Transverse colon (tissue), 4 donors: Measurements from ENCODE around the gene PDE2A. TPM values are rescaled to one million over a fixed set of nuclear protein-coding genes. Genes with fewer than 3 reads are reported as not detected.

Source experiments
- DNase-seq: peaks from one replicate; pipeline ENCODE4 v3.0.0-alpha.2; 2019
- H3K27ac ChIP-seq, 4 donors: fragments of 200-600 bp; sonication (generic); 2 replicates each; pipeline ENCODE4 v1.5.1; 2016 to 2018; ENCODE audit warnings: inconsistent platforms in 4 of 4
- H3K27me3 ChIP-seq: fragments of 200-600 bp; sonication (generic); 2 replicates; pipeline ENCODE4 v1.5.1; 2017; ENCODE audit warnings: inconsistent platforms
- H3K36me3 ChIP-seq, 4 donors: fragments of 200-600 bp; sonication (generic); 2 replicates each; pipeline ENCODE4 v1.5.1; 2017 to 2019; ENCODE audit warnings: inconsistent platforms in 4 of 4
- H3K4me1 ChIP-seq, 4 donors: fragments of 200-600 bp; sonication (generic); 2 replicates each; pipeline ENCODE4 v1.5.1; 2017 to 2020; ENCODE audit warnings: inconsistent platforms in 4 of 4
- H3K4me3 ChIP-seq, 4 donors: fragments of 200-600 bp; sonication (generic); 1 replicate in 1 of 4; 2 replicates in 3 of 4; pipeline versions ENCODE4 v1.5.1 to v1.6.1; 2017 to 2019; ENCODE audit warnings: inconsistent platforms in 4 of 4
- H3K9me3 ChIP-seq, 2 donors: fragments of 200-600 bp; sonication (generic); 2 replicates each; pipeline ENCODE4 v1.5.1; 2017 to 2019; ENCODE audit warnings: inconsistent platforms in 2 of 2
- CTCF ChIP-seq, 5 experiments: fragments of 200-600 bp in 3 of 5; fragments of 450-650 bp in 2 of 5; sonication (generic) in 3 of 5; IDR thresholded peaks; 1 replicate in 2 of 5; 2 replicates in 3 of 5; pipeline ENCODE4 v1.5.1; 2016 to 2017; ENCODE audit warnings: antibody characterized with exemption in 5 of 5, inconsistent platforms in 3 of 5, mild to moderate bottlenecking in 2 of 5, moderate library complexity in 1 of 5
- EP300 ChIP-seq: sonication (generic); formaldehyde crosslinking; IDR thresholded peaks from one replicate; pipeline ENCODE4 v1.6.1; 2017; ENCODE audit warnings: antibody characterized with exemption, low read depth
- POLR2A ChIP-seq: fragments of 450-650 bp; IDR thresholded peaks from one replicate; pipeline ENCODE4 v1.6.1; 2016; ENCODE audit warnings: antibody characterized with exemption, mild to moderate bottlenecking, moderate library complexity
- POLR2AphosphoS5 ChIP-seq, 3 donors: sonication (generic); formaldehyde crosslinking; IDR thresholded peaks; one replicate each; pipeline ENCODE4 v1.6.1; 2016; ENCODE audit warnings: antibody characterized with exemption in 3 of 3
- WGBS, 2 donors: methylation state at CpG; one replicate each; pipeline ENCODE4 v1.1.5; 2018; ENCODE audit warnings: low coverage in 1 of 2; 5-methylcytosine and 5-hydroxymethylcytosine counted together
- in situ Hi-C, 4 donors: fragments of 200-750 bp; cut with MboI; loops; one replicate each; pipeline versions ENCODE4 v1.15.0 to v1.15.1; 2017; ENCODE audit warnings: low sequenced_read_pairs in 3 of 4, low pct_ligation_motif_present in 1 of 4, low pct_unique_long_range_greater_than_20kb in 1 of 4
- intact Hi-C: fragments of 100-400 bp; cut with DNase I; formaldehyde crosslinking; loops from one replicate; pipeline ENCODE4 v1.15.1; 2023; ENCODE audit warnings: low total_unique reads
- total RNA-seq, 4 donors: library from RNA; depleted of rRNA; stranded (reverse); fragments of >200 nt; gene quantifications; one replicate each; pipeline ENCODE4 v1.1.0, GENCODE V29; 2016

The PDE2A gene
- total RNA-seq, 4 donors from 2014 or later: 6.6 to 41.9 (median 17.1) TPM

GRCh38 chr11:72578566-72578965, 95.7 kb downstream of the PDE2A start:
- DNase-seq: peak; percentile 0
- no peaks in the 10 kb centered on the region for H3K9me3 ChIP-seq
- TF ChIP-seq POLR2AphosphoS5 (IDR thresholded peaks at IDR 0.05): no peak
- TF ChIP-seq EP300: no peak
- TF ChIP-seq POLR2A: no peak
- no peak for TF ChIP-seq CTCF (IDR thresholded peaks at IDR 0.05)
- no peaks in the 10 kb centered on the region for H3K36me3 ChIP-seq
- no peak overlapping the region for H3K4me3 ChIP-seq
- intact Hi-C loops: no loop called here
- in situ Hi-C loops: loop anchor here in 3 of 4 donors (10.0 kb wide), 1 partner anchor 104 kb away; no protein-coding TSS in a partner anchor
- peaks cover 3% of the 10 kb centered on the region for H3K27me3 ChIP-seq
- no peaks in the 10 kb centered on the region for H3K4me1 ChIP-seq
- 87% methylated on average over 5 of the region's 5 CpGs; no CpG with 5 or more reads in 1 of the 2 donors for WGBS, 2 donors
- H3K27ac ChIP-seq: no peak overlapping the region

GRCh38 chr11:72578051-72578450, 96.2 kb downstream of the PDE2A start:
- 91% methylated on average over 6 of the region's 6 CpGs; no CpG with 5 or more reads in 1 of the 2 donors for WGBS, 2 donors
- Histone ChIP-seq H3K9me3 (no peaks in the 10 kb centered on the region), H3K4me1 (no peaks in the 10 kb centered on the region), H3K27me3 (no peaks in the 10 kb centered on the region), H3K27ac (no peak overlapping the region), H3K4me3 (no peak overlapping the region), H3K36me3 (no peaks in the 10 kb centered on the region)
- DNase-seq: peak; percentile 4
- in situ Hi-C loops (loop anchor here in 3 of 4 donors (10.0 kb wide), 1 partner anchor 103 kb away; no protein-coding TSS in a partner anchor), intact Hi-C loops (no loop called here)
- no peak for TF ChIP-seq POLR2AphosphoS5 (IDR thresholded peaks at IDR 0.05)
- TF ChIP-seq POLR2A: no peak
- no peak for TF ChIP-seq EP300
- no peak for TF ChIP-seq CTCF (IDR thresholded peaks at IDR 0.05)

GRCh38 chr11:72577271-72577721, 96.9 kb downstream of the PDE2A start:
- TF ChIP-seq POLR2AphosphoS5 (IDR thresholded peaks at IDR 0.05): no peak
- TF ChIP-seq POLR2A: no peak
- no peak for TF ChIP-seq EP300
- TF ChIP-seq CTCF (IDR thresholded peaks at IDR 0.05): no peak
- intact Hi-C loops (no loop called here), in situ Hi-C loops (loop anchor here in 3 of 4 donors (10.0 kb wide), 1 partner anchor 102 kb away; no protein-coding TSS in a partner anchor)
- no peaks in the 10 kb centered on the region for H3K27me3 ChIP-seq
- no peaks in the 10 kb centered on the region for H3K4me1 ChIP-seq
- DNase-seq: peak; percentile 4
- H3K27ac ChIP-seq: no peak overlapping the region
- no peaks in the 10 kb centered on the region for H3K36me3 ChIP-seq
- no peak overlapping the region for H3K4me3 ChIP-seq
- 75% methylated on average over 13 of the region's 14 CpGs; no CpG with 5 or more reads in 1 of the 2 donors for WGBS, 2 donors
- no peaks in the 10 kb centered on the region for H3K9me3 ChIP-seq

DNA sequence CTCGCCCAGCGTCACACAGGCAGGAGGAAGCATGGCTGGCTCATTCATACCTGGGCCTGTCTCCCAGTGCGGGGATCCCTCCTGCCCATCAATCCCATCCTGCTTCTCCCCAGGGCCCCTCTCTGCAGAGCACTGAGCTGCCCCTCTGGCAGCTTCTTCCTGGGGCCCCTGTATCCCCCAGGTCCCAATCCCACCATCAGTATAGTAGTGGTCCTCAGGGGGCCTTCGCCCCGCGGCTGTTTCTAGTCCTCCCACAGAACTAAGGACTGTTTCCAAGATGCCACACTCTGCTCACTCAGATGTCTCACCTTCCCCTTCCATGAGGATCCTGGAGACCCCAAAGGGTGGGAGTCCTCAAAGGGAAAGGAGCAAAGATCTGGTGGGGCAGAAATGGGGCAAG, 97.6 kb downstream of the PDE2A start:
- Histone ChIP-seq H3K27me3 (no peaks in the 10 kb centered on the region), H3K27ac (no peak overlapping the region), H3K9me3 (no peaks in the 10 kb centered on the region), H3K36me3 (no peaks in the 10 kb centered on the region), H3K4me3 (no peak overlapping the region), H3K4me1 (no peaks in the 10 kb centered on the region)
- WGBS, 2 donors: 88% methylated on average over 6 of the region's 6 CpGs; no CpG with 5 or more reads in 1 of the 2 donors
- intact Hi-C loops: no loop called here
- TF ChIP-seq POLR2AphosphoS5 (IDR thresholded peaks at IDR 0.05) (no peak), EP300 (no peak)
- DNase-seq: peak; percentile 1
- in situ Hi-C loops: loop anchor here in 3 of 4 donors (10.0 kb wide), 1 partner anchor 102 kb away; no protein-coding TSS in a partner anchor

DNA sequence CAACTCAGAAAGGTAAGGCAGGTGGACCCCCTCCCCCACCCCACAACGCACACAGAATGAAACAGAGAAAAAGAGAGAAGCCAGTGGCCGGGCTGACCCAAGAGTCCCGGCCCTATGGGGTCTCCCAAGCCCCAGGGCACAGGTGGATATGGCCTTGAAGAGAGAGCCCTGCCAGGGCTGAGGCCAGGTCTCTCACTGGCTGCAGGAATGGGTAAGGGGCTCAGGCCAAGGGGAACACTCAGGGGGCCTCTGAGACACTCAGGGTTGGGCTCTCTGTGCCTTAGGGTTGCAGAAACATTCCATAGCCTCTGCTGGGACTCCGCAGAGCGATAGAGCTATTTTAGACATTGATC, 98.0 kb downstream of the PDE2A start:
- TF ChIP-seq POLR2A: no peak
- TF ChIP-seq CTCF (IDR thresholded peaks at IDR 0.05): no peak
- no peak for TF ChIP-seq EP300
- TF ChIP-seq POLR2AphosphoS5 (IDR thresholded peaks at IDR 0.05): no peak
- Histone ChIP-seq H3K4me3 (no peak overlapping the region), H3K36me3 (no peaks in the 10 kb centered on the region), H3K27me3 (no peaks in the 10 kb centered on the region), H3K9me3 (no peaks in the 10 kb centered on the region), H3K4me1 (no peaks in the 10 kb centered on the region), H3K27ac (no peak overlapping the region)
- 86% methylated on average over 5 of the region's 5 CpGs; no CpG with 5 or more reads in 1 of the 2 donors for WGBS, 2 donors
- DNase-seq: no peak
- in situ Hi-C loops: loop anchor here in 3 of 4 donors (10.0 kb wide), 1 partner anchor 101 kb away; no protein-coding TSS in a partner anchor
- intact Hi-C loops: no loop called here
